T-helper 1 cell treated with Interleukin-12 subunit alpha and Interleukin-12 subunit beta and Interleukin-4 antibody, amounts not matched to agents 30 μg/mL and 1 μg/mL, for 36 hours (primary cell): Measurements from ENCODE around the gene IL6ST.
A peak's percentile ranks its signal among the peaks of the same experiment; 100 is the strongest.
"Not testable (repeated sequence)": the region's sequence is repeated elsewhere in the genome, so short reads cannot be mapped to it uniquely, and the experiment has no call there.

Experiments used
- H3K27ac Mint-ChIP-seq: one replicate; pipeline ENCODE4 v1.8.0; 2021; ENCODE audit warnings: mild to moderate bottlenecking, mixed read lengths
- H3K27me3 Mint-ChIP-seq: one replicate; pipeline ENCODE4 v1.8.0; 2021; ENCODE audit warnings: low read depth, mixed read lengths
- H3K36me3 Mint-ChIP-seq: one replicate; pipeline ENCODE4 v1.8.0; 2021; ENCODE audit warnings: low read depth, mixed read lengths
- H3K4me1 Mint-ChIP-seq: one replicate; pipeline ENCODE4 v1.8.0; 2021; ENCODE audit warnings: low read depth, mixed read lengths
- H3K4me3 Mint-ChIP-seq: one replicate; pipeline ENCODE4 v1.8.0; 2021; ENCODE audit warnings: mild to moderate bottlenecking, moderate library complexity, mixed read lengths
- H3K9me3 Mint-ChIP-seq: one replicate; pipeline ENCODE4 v1.8.0; 2021; ENCODE audit warnings: mixed read lengths

Gene IL6ST

DNA sequence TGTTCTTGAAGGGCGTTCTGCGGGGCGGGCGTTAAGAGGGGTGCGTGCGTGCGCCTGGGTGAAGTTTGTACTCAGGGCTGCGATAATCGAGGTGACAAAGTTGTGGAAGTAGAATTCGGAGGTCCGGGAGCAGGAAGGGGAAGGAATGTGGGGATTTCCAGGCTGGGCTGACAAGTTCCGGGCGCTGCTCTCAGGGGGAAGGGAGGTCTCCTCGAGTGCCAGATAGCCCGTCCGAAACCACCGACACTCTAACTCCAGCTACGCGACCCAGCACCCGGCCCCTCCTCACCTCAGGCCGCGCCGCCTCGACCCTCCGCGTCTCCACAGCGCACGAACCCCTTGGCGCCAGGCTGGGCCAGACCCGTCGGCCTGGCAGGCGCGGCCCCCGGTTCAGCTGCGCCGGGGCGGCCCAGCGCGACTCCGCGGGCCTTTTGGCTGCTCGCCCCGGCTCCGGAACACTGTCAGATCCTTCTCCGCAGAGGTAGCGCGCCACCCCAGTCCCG is at the start of gene IL6ST:
Gene IL6ST (minus strand): TSS at position 469 of the 503 bp plus-strand sequence. CDS start 18,685 bp downstream, outside the sequence.
- Mint-ChIP-seq H3K36me3 (peaks cover 26% of the 10 kb centered on the region), H3K9me3 (peaks cover 3% of the 10 kb centered on the region), H3K4me3 (peak within 1 kb of the TSS; percentile 98), H3K27ac (peak within 1 kb of the TSS; percentile 97), H3K4me1 (peaks cover 50% of the 10 kb centered on the region), H3K27me3 (no peaks in the 10 kb centered on the region)

DNA sequence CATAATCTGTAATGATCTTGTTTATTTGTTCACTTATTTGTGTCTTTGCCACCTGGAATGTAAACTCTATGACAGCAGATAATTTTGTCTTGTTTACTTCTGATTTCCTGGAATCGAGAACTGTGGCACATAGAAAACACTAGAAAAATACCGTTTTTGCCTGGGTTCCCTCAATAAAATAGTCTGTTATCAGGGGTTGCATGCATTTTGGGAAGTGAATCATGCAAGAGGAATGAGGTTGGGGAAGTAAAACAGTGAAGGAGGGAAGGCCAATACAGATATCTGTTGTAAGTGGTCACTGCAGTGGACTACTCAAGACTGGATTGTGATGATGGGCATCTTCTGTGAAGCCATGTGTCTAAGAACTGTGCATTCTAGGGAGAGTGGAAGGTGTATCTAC is 45.2 kb upstream of the IL6ST start:
- Mint-ChIP-seq H3K36me3 (peaks cover 6% of the 10 kb centered on the region), H3K27me3 (peaks cover 25% of the 10 kb centered on the region), H3K27ac (no peak overlapping the region), H3K9me3 (peaks cover 3% of the 10 kb centered on the region), H3K4me1 (peaks cover 15% of the 10 kb centered on the region), H3K4me3 (no peak overlapping the region)

DNA sequence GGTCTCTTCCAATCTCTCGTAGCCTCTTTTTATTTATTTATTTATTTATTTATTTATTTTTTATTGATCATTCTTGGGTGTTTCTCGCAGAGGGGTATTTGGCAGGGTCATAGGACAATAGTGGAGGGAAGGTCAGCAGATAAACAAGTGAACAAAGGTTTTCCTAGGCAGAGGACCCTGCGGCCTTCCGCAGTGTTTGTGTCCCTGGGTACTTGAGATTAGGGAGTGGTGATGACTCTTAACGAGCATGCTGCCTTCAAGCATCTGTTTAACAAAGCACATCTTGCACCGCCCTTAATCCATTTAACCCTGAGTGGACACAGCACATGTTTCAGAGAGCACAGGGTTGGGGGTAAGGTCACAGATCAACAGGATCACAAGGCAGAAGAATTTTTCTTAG is 43.4 kb upstream of the IL6ST start:
- not testable (repeated sequence) for H3K36me3 Mint-ChIP-seq, H3K4me1 Mint-ChIP-seq, H3K27ac Mint-ChIP-seq, H3K4me3 Mint-ChIP-seq, H3K9me3 Mint-ChIP-seq
- H3K27me3 Mint-ChIP-seq, result peaks cover 16% of the 10 kb centered on the region

DNA sequence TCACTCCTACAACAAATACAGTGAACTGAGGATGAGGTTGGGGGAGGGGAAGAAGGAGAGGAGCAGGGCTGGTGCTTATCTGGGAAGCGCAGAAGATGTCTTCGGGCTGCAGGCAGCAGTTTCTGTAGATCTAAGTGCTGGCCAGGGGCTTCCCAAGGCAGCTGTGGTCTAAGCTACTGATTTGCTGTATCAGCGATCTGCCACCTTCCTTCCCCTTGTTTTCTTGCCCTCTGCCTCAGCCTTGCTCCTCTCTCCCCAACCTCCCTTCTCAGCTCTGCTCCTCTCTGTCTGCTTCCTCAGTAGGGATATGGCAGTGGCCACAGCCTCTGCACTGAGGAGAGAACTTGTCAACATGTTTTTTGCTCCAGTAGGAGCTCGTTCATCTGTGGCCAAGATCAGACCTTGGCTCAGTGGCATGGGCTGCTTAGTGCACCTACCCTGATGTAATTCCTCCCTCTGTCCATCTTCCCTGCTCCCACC is 42.8 kb upstream of the IL6ST start:
- Mint-ChIP-seq H3K27me3 (peaks cover 11% of the 10 kb centered on the region), H3K9me3 (no peaks in the 10 kb centered on the region), H3K4me3 (no peak overlapping the region), H3K36me3 (peaks cover 4% of the 10 kb centered on the region), H3K4me1 (peaks cover 8% of the 10 kb centered on the region), H3K27ac (no peak overlapping the region)

DNA sequence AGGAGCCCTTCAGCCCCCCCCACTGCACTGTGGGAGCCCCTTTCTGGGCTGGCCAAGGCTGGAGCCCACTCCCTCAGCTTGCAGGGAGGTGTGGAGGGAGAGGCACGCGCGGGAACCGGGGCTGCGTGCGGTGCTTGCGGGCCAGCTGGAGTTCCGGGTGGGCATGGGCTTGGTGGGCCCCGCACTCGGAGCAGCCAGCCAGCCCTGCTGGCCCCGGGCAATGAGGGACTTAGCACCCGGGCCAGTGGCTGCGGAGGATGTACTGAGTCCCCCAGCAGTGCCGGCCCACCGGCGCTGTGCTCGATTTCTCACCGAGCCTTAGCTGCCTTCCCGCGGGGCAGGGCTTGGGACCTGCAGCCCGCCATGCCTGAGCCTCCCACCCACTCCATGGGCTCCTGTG is 40.6 kb upstream of the IL6ST start:
- H3K4me1 Mint-ChIP-seq, result peaks cover 10% of the 10 kb centered on the region
- H3K4me3 Mint-ChIP-seq, H3K9me3 Mint-ChIP-seq, H3K27ac Mint-ChIP-seq, H3K36me3 Mint-ChIP-seq: not testable (repeated sequence)
- H3K27me3 Mint-ChIP-seq, result peaks cover 11% of the 10 kb centered on the region

DNA sequence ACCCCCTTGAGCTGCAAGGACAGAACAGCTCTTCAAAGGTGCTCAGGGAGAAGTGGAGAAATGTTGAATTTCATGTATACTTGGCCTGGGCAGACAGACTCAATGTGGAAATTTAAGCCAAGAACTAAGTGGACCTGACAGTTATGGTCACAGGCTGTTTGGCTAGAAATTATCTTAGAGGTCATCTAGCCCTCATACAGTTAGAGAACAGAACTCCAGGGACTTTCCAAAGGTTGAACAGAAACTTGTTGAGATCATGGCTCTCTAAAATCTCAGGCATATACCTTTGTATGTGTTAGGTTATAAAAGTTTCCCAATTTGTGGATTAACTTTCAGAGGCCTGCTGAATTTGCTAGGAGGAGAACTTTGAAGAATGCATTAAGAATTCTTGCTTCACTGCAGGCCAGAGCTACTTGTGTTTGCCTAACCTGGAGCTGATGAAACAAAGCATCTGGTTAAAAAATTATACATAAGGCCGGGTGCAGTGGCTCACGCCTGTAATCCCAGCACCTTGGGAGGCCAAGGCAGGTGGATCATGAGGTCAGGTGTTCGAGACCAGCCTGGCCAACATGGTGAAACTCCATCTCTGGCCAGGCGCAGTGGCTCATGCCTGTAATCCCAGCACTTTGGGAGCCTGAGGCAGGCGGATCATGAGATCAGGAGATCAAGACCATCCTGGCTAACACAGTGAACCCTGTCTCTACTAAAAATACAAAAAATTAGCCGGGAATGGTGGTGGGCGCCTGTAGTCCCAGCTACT is 35.3 kb upstream of the IL6ST start:
- not testable (repeated sequence) for H3K4me3 Mint-ChIP-seq, H3K27ac Mint-ChIP-seq, H3K9me3 Mint-ChIP-seq, H3K36me3 Mint-ChIP-seq
- H3K4me1 Mint-ChIP-seq, result peaks cover 15% of the 10 kb centered on the region
- peaks cover 11% of the 10 kb centered on the region for H3K27me3 Mint-ChIP-seq

DNA sequence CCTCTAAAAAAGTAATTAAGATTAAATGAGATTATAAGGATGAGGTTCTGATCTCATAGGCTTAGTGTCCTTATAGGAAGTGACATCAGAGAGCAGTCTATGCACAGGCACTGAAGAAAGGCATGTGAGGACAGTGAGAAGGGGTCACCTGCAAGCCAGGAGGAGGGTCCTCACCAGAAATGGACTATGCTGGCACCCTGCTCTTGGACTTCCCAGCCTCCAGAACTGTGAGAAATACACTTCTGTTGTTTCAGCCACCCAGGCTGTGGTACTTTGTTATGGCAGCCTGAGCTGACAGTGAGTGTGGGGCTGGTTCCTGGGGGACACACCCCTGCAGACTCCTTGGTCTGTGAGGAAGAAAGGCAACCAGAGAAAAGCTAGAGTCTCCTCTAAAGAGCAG is 34.7 kb upstream of the IL6ST start:
- no peaks in the 10 kb centered on the region for H3K9me3 Mint-ChIP-seq
- H3K27me3 Mint-ChIP-seq, result peaks cover 16% of the 10 kb centered on the region
- no peak overlapping the region for H3K4me3 Mint-ChIP-seq
- peaks cover 15% of the 10 kb centered on the region for H3K4me1 Mint-ChIP-seq
- no peak overlapping the region for H3K27ac Mint-ChIP-seq
- H3K36me3 Mint-ChIP-seq, result no peaks in the 10 kb centered on the region

DNA sequence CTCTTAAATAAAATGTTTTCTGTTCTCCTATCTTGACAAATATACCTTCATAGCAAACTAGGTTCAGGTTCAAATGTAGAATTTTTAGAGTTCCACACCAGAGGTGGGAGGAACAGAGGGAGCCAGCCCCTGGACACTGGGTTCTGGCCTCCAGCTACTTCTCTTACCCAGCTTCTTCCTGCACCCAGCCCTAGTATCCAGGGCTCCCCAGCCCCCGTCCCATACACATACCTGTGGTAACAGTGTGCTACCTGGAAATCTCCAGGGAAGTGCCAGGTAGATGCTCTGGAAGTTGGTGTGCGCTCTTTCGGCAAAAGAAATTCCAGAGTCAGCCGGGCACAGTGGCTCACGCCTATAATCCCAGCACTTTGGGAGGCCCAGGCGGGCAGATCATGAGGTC is 33.9 kb upstream of the IL6ST start:
- H3K36me3 Mint-ChIP-seq, result no peaks in the 10 kb centered on the region
- H3K4me1 Mint-ChIP-seq, result peaks cover 15% of the 10 kb centered on the region
- no peak overlapping the region for H3K27ac Mint-ChIP-seq
- H3K27me3 Mint-ChIP-seq, result peaks cover 20% of the 10 kb centered on the region
- H3K9me3 Mint-ChIP-seq, result no peaks in the 10 kb centered on the region
- H3K4me3 Mint-ChIP-seq, result no peak overlapping the region

DNA sequence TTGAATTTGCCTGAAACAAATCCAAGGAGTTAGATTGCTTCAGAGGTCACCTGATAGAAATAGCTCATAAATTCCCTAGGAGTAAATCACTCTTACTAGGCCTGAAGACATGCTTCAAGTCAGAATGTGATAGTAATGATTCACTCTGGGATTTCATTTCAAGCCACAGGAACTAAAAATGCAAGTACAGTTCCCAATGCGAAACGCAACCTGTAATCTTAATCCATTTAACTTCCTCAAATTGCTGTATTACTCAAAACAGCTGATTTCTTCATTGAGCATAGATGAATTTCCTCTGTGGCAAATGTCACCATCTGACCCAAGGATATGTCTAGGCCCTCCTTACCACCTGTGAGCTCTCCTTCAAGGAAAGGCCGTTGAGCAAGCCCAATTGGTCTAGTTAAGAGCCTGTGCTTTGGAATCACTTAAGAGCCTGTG is 32.1 kb upstream of the IL6ST start:
- no peaks in the 10 kb centered on the region for H3K9me3 Mint-ChIP-seq

DNA sequence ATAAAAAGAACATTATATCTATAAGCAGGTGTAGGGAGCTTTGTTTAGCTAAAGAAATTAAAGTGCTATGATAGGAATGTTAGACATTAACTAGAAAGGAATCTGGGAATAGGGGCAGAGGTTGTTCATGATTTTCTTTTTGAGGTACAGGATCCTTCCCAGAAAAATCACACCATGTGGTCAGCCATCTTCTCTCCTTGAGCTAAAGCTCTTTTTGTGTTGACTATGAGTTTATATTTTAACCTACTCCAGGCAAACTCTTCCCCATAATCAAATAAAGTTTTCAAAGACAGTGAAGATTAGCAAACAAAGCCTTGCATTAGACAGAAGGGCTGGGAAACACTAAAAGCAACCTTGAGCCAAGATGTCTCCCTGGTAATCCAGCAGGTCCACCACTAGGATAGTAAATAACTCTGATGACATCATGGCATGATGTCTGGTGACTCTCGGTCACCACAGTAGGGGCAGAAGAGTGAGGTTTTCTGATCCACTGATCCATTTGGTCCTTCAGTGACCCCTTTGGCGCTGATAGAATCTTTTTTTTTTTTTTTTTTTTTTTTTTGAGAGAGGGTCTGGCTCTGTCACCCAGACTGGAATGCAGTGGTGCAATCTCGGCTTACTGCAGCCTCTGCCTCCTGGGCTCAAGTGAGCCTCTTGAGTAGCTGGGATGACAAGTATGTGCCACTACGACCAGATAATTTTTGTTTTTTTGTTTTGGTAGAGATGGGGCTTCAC is 30.6 kb upstream of the IL6ST start:
- H3K27ac Mint-ChIP-seq, result no peak overlapping the region
- H3K9me3 Mint-ChIP-seq, result no peaks in the 10 kb centered on the region
- peaks cover 25% of the 10 kb centered on the region for H3K27me3 Mint-ChIP-seq
- no peaks in the 10 kb centered on the region for H3K36me3 Mint-ChIP-seq
- H3K4me3 Mint-ChIP-seq, result no peak overlapping the region
- peaks cover 16% of the 10 kb centered on the region for H3K4me1 Mint-ChIP-seq

More for the DNA sequence above, 32.1 kb upstream of the IL6ST start:
- no peaks in the 10 kb centered on the region for H3K36me3 Mint-ChIP-seq
- H3K4me3 Mint-ChIP-seq, result no peak overlapping the region
- H3K4me1 Mint-ChIP-seq, result peaks cover 15% of the 10 kb centered on the region
- H3K27me3 Mint-ChIP-seq, result peaks cover 33% of the 10 kb centered on the region
- no peak overlapping the region for H3K27ac Mint-ChIP-seq

DNA sequence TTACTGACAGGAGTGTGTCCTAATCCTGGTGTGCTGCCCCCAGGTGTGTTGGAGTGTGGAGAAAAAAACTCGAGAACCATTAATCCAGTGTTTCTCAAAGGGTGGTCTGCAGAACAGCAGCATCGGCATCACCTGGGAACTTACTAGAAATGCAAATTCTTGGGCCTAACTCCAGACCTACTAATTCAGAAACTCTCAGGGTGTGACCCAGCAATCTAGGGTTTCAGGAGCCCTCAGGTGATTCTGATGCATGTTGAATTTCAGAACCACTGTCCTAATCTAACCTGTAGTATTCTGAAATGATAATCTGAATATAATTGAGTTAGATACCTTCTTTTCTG is 30.0 kb upstream of the IL6ST start:
- H3K4me3 Mint-ChIP-seq, result no peak overlapping the region
- H3K27me3 Mint-ChIP-seq, result peaks cover 25% of the 10 kb centered on the region
- H3K4me1 Mint-ChIP-seq, result peaks cover 12% of the 10 kb centered on the region
- no peaks in the 10 kb centered on the region for H3K36me3 Mint-ChIP-seq
- H3K27ac Mint-ChIP-seq, result no peak overlapping the region
- H3K9me3 Mint-ChIP-seq, result no peaks in the 10 kb centered on the region

DNA sequence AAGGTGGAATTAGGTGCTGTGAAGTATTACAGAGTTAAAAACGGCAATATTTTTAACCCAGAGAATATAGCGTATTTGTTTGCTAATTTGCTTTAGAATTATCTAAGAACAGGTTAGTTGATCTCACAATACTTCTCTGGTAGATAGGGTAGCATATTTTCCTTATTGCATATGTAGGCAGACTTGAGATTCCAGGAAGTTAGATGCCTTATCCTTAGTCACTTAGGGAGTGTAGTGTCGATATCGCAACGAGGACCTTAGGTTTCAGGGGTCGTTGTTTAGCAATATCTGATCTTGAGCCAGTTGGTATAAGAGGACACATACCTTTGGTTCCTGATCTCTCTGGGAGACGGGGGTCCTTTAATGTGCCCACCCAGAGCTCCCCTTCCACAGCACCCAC is 28.5 kb upstream of the IL6ST start:
- Mint-ChIP-seq H3K27me3 (peaks cover 25% of the 10 kb centered on the region), H3K4me3 (no peak overlapping the region), H3K4me1 (peaks cover 19% of the 10 kb centered on the region), H3K9me3 (no peaks in the 10 kb centered on the region), H3K36me3 (no peaks in the 10 kb centered on the region), H3K27ac (no peak overlapping the region)

DNA sequence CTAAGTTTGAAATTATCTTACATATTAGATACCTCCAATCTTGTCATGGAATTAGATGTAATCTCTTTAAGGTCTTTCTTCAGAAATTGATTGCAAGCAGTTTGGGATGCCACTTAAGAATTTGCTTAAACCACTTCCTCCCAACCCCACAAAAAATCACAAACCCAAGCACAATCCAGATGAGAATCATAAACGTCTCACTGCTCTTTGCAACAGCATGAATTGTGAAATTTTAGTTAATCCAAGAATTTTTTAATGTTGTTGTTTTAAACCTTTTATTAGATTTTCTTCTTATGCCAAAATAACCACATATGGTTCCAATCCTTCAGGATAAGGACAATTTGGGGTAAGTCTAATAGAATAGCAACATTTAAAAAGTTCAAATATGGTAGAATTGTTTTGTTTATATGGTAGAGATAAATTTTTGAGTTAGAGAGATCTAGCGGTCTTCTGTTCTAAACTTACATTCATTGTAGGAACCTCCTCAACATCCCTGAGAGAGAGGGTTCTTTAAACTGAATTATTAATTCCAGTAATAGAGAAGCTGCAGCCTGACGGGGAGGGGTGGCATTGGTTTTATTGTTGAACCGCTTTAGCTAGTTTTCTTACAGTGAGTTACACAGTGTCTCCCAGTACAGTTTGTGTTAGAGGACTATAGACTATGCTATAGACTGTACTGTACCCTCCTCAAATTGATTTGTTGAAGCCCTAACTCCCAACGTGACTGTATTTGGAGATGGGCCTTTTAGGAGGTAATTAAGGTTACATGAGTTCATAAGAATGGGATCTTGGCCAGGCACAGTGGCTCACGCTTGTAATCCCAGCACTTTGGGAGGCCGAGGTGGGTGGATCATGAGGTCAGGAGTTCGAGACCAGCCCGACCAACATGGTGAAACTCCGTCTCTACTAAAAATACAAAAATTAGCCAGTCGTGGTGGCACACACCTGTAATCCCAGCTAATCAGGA is 24.8 kb upstream of the IL6ST start:
- peak overlapping the region; percentile 49 for H3K27ac Mint-ChIP-seq
- peaks cover 13% of the 10 kb centered on the region for H3K4me1 Mint-ChIP-seq
- H3K4me3 Mint-ChIP-seq, result no peak overlapping the region
- H3K36me3 Mint-ChIP-seq, result peaks cover 5% of the 10 kb centered on the region
- peaks cover 6% of the 10 kb centered on the region for H3K9me3 Mint-ChIP-seq
- H3K27me3 Mint-ChIP-seq, result peaks cover 22% of the 10 kb centered on the region

DNA sequence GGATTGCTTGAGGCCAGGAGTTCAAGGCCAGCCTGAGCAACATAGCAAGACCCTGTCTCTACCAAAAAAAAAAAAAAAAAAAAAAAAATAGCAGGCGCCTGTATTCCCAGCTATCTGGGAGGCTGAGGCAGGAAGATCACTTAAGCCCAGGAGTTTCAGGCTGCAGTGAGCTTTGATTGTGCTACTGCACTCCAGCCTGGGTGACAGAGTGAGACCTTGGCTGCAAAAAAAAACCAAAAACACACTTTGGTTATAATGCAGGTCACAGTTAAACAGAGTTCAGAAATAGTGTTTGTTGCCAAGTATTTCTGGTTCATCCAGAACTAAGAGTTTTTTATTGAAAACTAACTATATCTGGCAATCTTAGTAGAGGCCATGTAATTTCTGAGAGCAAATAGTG is 24.1 kb upstream of the IL6ST start:
- H3K27me3 Mint-ChIP-seq, result peaks cover 18% of the 10 kb centered on the region
- peaks cover 13% of the 10 kb centered on the region for H3K4me1 Mint-ChIP-seq
- H3K9me3 Mint-ChIP-seq, result peaks cover 6% of the 10 kb centered on the region
- H3K27ac Mint-ChIP-seq, result no peak overlapping the region
- peaks cover 5% of the 10 kb centered on the region for H3K36me3 Mint-ChIP-seq
- H3K4me3 Mint-ChIP-seq, result no peak overlapping the region
